Mucosa of rectum (tissue), 2 donors: ENCODE measurements around the gene PALD1.
A peak's percentile ranks its signal among the peaks of the same experiment; 100 is the strongest.

ENCODE experiments used
- H3K27ac ChIP-seq, 2 donors: one replicate each; pipeline ENCODE4 v1.7.0; 2013; ENCODE audit warnings: inconsistent platforms in 2 of 2, low read depth in 2 of 2, low read length in 2 of 2
- H3K27me3 ChIP-seq, 2 donors: one replicate each; pipeline ENCODE4 v1.7.0; 2013; ENCODE audit warnings: low read length in 2 of 2; ENCODE audit not compliant: control insufficient read depth in 2 of 2, insufficient read depth in 2 of 2
- H3K36me3 ChIP-seq, 2 donors: one replicate each; pipeline ENCODE4 v1.7.0; 2013; ENCODE audit warnings: low read length in 2 of 2; ENCODE audit not compliant: control insufficient read depth in 2 of 2, insufficient read depth in 2 of 2
- H3K4me1 ChIP-seq, 2 donors: one replicate each; pipeline ENCODE4 v1.7.0; 2013; ENCODE audit warnings: low read length in 2 of 2, mild to moderate bottlenecking in 1 of 2; ENCODE audit not compliant: control insufficient read depth in 2 of 2, insufficient read depth in 2 of 2
- H3K4me3 ChIP-seq, 2 donors: one replicate each; pipeline ENCODE4 v1.7.0; 2013; ENCODE audit warnings: low read length in 2 of 2
- H3K9ac ChIP-seq, 2 donors: one replicate each; pipeline ENCODE4 v1.7.0; 2013; ENCODE audit warnings: low read length in 2 of 2, low read depth in 1 of 2, mild to moderate bottlenecking in 1 of 2
- H3K9me3 ChIP-seq, 2 donors: one replicate each; pipeline ENCODE4 v1.7.0; 2013; ENCODE audit warnings: low read length in 2 of 2; ENCODE audit not compliant: control insufficient read depth in 2 of 2
- donor health status: healthy.
- donor health status: Normal muscosa, but diverticular disease.

Gene PALD1

GRCh38 chr10:70568113-70568512, 89.5 kb downstream of the PALD1 start:
- Histone ChIP-seq H3K36me3 (no peaks in the 10 kb centered on the region), H3K27ac (no peak overlapping the region), H3K4me1 (no peaks in the 10 kb centered on the region), H3K4me3 (no peak overlapping the region), H3K27me3 (no peaks in the 10 kb centered on the region), H3K9me3 (no peaks in the 10 kb centered on the region), H3K9ac (no peak overlapping the region)

DNA sequence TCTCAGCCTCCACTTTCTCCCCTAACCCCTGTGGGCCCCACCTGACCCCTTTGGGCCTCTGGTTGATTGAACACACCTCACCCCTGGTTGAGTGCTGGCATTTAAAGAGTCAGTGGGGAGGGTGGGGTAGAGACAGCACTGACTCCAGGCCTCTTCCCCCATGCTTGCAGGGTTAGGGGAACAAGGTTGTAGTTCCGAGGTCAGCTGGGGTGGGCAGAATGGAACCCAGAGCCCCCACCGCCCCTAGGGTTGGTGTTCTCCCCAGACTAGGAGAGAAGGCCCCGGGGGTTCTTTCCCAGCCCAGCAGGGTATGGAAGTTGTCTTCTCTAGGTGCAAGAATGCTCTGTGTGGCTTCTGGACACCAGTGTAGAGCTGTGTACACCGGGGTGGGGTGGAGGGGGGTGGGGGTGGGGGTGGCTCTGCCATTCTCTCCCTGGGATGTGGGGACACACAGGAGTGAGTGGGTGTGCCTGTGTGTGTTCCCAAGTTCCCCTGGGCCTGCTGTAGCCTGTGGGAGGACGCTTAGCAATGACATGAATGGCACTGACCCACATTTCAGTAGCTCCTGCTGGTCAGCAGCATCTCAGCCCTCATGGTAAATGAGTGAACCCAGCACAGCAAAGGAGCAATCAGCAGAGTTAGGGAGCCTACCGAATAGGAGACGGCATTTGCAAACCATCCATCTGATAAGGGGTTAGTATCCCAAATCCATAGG, 90.4 kb downstream of the PALD1 start:
- Histone ChIP-seq H3K4me3 (no peak overlapping the region), H3K9ac (no peak overlapping the region), H3K36me3 (no peaks in the 10 kb centered on the region), H3K9me3 (no peaks in the 10 kb centered on the region), H3K27ac (no peak overlapping the region), H3K27me3 (no peaks in the 10 kb centered on the region), H3K4me1 (no peaks in the 10 kb centered on the region)

DNA sequence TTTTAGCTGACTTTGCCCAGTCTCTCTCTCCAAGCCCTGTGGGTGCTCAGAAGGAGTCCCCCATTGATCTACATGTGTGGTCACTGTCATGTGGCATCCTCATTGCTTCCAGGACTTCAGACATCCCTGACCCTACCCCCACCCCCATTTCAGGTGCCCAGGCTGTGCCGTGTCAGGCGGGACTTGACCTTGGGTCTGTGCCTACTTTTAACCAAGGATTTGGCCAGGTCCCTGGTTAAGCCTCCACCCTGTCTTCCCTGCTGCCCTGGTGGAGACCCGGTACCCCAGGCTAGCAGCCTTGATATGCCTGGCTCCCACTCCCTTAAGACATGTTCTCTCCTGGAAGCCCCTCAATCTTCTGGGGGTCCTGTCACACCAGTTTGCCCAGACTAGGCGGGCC, 92.7 kb downstream of the PALD1 start:
- Histone ChIP-seq H3K9ac (no peak overlapping the region), H3K36me3 (no peaks in the 10 kb centered on the region), H3K27me3 (no peaks in the 10 kb centered on the region), H3K9me3 (no peaks in the 10 kb centered on the region), H3K4me3 (no peak overlapping the region), H3K4me1 (peaks cover 7 to 9% of the 10 kb centered on the region in 2 donors), H3K27ac (no peak overlapping the region)

- Histone ChIP-seq H3K9ac (no peak overlapping the region), H3K27ac (no peak overlapping the region), H3K9me3 (no peaks in the 10 kb centered on the region), H3K27me3 (no peaks in the 10 kb centered on the region), H3K4me3 (no peak overlapping the region), H3K36me3 (no peaks in the 10 kb centered on the region), H3K4me1 (peaks cover 13% of the 10 kb centered on the region in 2 donors)
These were observed 93.3 kb downstream of the PALD1 start for GRCh38 chr10:70571636-70572439.

DNA sequence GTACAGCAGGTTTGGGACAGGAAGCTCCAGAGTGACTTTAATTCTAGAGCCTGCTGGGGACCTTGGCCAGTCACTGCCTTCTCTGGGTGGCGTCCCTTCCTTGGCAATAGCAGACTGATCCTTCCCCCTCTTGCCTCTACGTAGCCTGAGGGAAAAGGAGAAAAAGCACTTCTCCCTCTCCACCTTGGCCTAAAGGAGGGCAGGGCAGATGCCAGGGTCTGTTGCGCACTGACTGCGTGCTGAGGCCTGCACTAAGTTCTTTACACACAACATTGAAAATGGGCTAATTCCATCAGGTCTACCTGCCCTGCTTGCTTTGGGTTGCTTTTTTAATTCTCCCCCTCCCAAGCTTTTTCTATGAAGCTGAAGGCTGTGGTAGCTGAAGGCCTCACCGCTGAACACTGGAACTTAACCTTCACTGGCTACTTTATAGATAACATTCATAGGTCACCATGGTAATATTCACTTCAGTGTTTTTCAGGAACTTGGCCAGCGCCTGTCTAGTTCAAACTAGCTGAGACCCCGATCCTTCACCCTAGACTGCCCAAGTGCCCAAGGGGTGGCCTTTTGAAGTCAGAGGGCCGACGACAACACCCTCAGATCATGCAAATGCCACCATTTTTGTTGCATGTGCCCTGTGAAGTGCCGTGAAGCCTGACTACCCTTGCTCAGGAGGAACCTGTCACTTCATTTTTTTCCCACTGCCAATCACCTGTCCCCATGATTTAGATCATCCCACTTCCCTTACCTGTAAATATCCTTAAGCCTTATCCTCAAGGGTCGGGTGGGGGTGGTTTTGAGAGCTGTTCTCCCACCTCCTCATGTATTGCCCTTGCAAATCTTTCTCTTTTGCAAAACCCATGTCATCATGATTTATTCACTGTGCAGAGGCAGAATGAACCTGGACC, 95.3 kb downstream of the PALD1 start:
- no peaks in the 10 kb centered on the region for H3K36me3 ChIP-seq
- H3K4me1 ChIP-seq = peaks cover 13% of the 10 kb centered on the region in 2 donors
- no peak overlapping the region for H3K4me3 ChIP-seq
- H3K27ac ChIP-seq = no peak overlapping the region
- H3K27me3 ChIP-seq = no peaks in the 10 kb centered on the region
- no peak overlapping the region for H3K9ac ChIP-seq
- no peaks in the 10 kb centered on the region for H3K9me3 ChIP-seq

DNA sequence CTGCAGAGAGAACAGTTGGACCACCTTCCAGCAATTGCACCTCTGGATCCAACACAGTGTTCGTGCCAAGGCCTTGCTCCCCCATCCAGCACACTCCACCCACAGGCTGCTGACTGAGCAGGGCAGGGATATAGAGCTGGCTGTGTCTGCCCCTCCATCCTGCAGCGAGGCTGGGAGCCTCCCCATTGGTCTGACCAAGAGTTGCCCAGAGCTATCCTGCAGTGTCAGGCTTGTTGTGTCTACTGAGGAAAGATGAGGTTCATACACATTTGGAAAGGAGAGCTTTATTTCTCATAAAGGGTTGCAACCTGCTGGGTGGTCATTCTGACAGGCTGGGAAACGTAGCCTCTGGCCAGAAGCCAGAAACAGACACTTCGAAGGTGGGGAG, 96.9 kb downstream of the PALD1 start:
- H3K36me3 ChIP-seq = no peaks in the 10 kb centered on the region
- peaks cover 13% of the 10 kb centered on the region in 2 donors for H3K4me1 ChIP-seq
- H3K9me3 ChIP-seq = no peaks in the 10 kb centered on the region
- no peak overlapping the region for H3K9ac ChIP-seq
- H3K4me3 ChIP-seq = no peak overlapping the region
- no peaks in the 10 kb centered on the region for H3K27me3 ChIP-seq
- peak overlapping the region in 1 of 2 donors; percentile 50 for H3K27ac ChIP-seq

- Histone ChIP-seq H3K27me3 (no peaks in the 10 kb centered on the region), H3K4me3 (peak overlapping the region in 1 of 2 donors; percentile 20), H3K9me3 (no peaks in the 10 kb centered on the region), H3K4me1 (peaks cover 13% of the 10 kb centered on the region in 2 donors), H3K27ac (peak overlapping the region; percentile 9 to 79), H3K36me3 (no peaks in the 10 kb centered on the region), H3K9ac (peak overlapping the region in 1 of 2 donors; percentile 32)
These were observed 97.6 kb downstream of the PALD1 start for GRCh38 chr10:70575874-70576802.

GRCh38 chr10:70576803-70577517, 98.4 kb downstream of the PALD1 start:
- Histone ChIP-seq H3K9ac (no peak overlapping the region), H3K27ac (peak overlapping the region; percentile 9 to 79)

More at GRCh38 chr10:70576803-70577517, 98.4 kb downstream of the PALD1 start:
- Histone ChIP-seq H3K36me3 (no peaks in the 10 kb centered on the region), H3K4me3 (no peak overlapping the region), H3K4me1 (peaks cover 13% of the 10 kb centered on the region in 2 donors), H3K9me3 (no peaks in the 10 kb centered on the region), H3K27me3 (no peaks in the 10 kb centered on the region)
